RWPE2 (cell line): Measurements from ENCODE around the gene MCRIP2.

Experiments
- ATAC-seq: fragments of 200-7000 bp; cut with Tn5 transposase; 3 replicates; pipeline ENCODE4 v1.9.1; 2021; ENCODE audit warnings: low read depth
- DNase-seq: peaks from one replicate; pipeline ENCODE4 v3.0.0-alpha.2; 2020; ENCODE audit warnings: low spot score
- H3K27ac ChIP-seq: fragments of 450-650 bp; 2 replicates; pipeline ENCODE4 v1.5.1; 2017; ENCODE audit warnings: mild to moderate bottlenecking; ENCODE audit not compliant: poor library complexity, severe bottlenecking
- H3K27me3 ChIP-seq: fragments of 250-450 bp; sonication (Bioruptor Pico); 2 replicates; pipeline ENCODE4 v1.5.1; 2021; ENCODE audit warnings: mild to moderate bottlenecking, moderate library complexity; ENCODE audit not compliant: insufficient read depth, poor library complexity, severe bottlenecking
- H3K36me3 ChIP-seq: fragments of 250-450 bp; sonication (Bioruptor Pico); 2 replicates; pipeline ENCODE4 v1.5.1; 2020; ENCODE audit warnings: low read depth, mild to moderate bottlenecking, moderate library complexity
- H3K4me1 ChIP-seq: fragments of 250-450 bp; sonication (Bioruptor Pico); 2 replicates; pipeline ENCODE4 v1.5.1; 2021; ENCODE audit warnings: mild to moderate bottlenecking, moderate library complexity; ENCODE audit not compliant: insufficient read depth, poor library complexity, severe bottlenecking
- H3K4me3 ChIP-seq: fragments of 250-450 bp; sonication (Bioruptor Pico); 2 replicates; pipeline ENCODE4 v1.5.1; 2021; ENCODE audit warnings: mild to moderate bottlenecking, moderate library complexity; ENCODE audit not compliant: severe bottlenecking
- H3K9me3 ChIP-seq: fragments of 250-450 bp; sonication (Bioruptor Pico); 2 replicates; pipeline ENCODE4 v1.5.1; 2021; ENCODE audit warnings: mild to moderate bottlenecking, moderate library complexity; ENCODE audit not compliant: severe bottlenecking
- TF ChIP-seq, protein P1 (sequence below): fragments of 450-650 bp; IDR thresholded peaks from one replicate; pipeline ENCODE4 v1.5.1; 2017; ENCODE audit warnings: mild to moderate bottlenecking, moderate library complexity; ENCODE audit not compliant: poor library complexity, severe bottlenecking

The MCRIP2 gene

DNA sequence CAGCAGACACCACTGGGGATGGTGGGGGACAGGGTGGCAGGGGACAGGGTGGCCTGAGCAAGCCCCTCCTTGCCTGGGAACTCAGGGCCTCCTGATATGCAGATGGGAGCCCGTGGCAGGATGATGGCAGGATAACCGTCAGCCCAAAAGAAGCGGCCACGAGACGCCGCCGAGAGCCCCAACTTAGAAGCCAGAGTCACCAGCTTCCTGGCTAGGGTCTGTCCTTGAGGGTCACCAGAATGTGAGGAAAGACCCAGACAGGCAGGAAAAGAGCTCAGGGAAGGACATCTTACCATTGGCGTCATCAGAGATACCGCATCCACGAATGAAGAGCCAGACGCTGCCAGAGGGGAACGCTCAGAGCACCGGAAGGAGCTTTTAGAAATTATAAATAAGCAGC, 32.3 kb upstream of the MCRIP2 start:
- no peaks in the 10 kb centered on the region for H3K36me3 ChIP-seq
- peaks cover 5% of the 10 kb centered on the region for H3K4me1 ChIP-seq
- TF ChIP-seq, protein P1, sequence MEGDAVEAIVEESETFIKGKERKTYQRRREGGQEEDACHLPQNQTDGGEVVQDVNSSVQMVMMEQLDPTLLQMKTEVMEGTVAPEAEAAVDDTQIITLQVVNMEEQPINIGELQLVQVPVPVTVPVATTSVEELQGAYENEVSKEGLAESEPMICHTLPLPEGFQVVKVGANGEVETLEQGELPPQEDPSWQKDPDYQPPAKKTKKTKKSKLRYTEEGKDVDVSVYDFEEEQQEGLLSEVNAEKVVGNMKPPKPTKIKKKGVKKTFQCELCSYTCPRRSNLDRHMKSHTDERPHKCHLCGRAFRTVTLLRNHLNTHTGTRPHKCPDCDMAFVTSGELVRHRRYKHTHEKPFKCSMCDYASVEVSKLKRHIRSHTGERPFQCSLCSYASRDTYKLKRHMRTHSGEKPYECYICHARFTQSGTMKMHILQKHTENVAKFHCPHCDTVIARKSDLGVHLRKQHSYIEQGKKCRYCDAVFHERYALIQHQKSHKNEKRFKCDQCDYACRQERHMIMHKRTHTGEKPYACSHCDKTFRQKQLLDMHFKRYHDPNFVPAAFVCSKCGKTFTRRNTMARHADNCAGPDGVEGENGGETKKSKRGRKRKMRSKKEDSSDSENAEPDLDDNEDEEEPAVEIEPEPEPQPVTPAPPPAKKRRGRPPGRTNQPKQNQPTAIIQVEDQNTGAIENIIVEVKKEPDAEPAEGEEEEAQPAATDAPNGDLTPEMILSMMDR = no peak
- H3K27me3 ChIP-seq = no peaks in the 10 kb centered on the region
- no peaks in the 10 kb centered on the region for H3K9me3 ChIP-seq
- H3K27ac ChIP-seq = no peak overlapping the region
- no peak overlapping the region for H3K4me3 ChIP-seq
- ATAC-seq = no peak
- DNase-seq = no peak

DNA sequence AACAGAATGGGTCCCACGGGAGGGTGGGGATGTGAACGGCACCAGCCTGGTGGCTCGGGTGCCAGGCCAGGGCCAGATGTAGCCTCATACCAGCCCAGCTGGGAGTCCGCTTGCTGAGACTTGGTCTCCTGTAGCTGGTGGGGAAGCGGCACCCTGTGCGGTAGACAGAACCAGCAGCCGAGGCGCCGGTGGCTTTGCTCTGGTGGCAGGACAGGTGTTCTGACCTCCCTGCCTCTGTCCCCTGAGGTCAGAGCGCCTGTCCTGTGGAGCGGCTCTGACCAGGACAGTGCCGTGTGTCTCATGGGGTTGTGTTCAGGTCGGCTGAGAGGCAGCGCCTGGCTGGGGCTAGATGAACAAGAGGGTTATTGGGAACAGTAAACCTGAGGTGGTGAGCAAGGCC, 31.6 kb upstream of the MCRIP2 start:
- TF ChIP-seq, protein P1 = no peak
- Histone ChIP-seq H3K27ac (no peak overlapping the region), H3K36me3 (no peaks in the 10 kb centered on the region)

DNA sequence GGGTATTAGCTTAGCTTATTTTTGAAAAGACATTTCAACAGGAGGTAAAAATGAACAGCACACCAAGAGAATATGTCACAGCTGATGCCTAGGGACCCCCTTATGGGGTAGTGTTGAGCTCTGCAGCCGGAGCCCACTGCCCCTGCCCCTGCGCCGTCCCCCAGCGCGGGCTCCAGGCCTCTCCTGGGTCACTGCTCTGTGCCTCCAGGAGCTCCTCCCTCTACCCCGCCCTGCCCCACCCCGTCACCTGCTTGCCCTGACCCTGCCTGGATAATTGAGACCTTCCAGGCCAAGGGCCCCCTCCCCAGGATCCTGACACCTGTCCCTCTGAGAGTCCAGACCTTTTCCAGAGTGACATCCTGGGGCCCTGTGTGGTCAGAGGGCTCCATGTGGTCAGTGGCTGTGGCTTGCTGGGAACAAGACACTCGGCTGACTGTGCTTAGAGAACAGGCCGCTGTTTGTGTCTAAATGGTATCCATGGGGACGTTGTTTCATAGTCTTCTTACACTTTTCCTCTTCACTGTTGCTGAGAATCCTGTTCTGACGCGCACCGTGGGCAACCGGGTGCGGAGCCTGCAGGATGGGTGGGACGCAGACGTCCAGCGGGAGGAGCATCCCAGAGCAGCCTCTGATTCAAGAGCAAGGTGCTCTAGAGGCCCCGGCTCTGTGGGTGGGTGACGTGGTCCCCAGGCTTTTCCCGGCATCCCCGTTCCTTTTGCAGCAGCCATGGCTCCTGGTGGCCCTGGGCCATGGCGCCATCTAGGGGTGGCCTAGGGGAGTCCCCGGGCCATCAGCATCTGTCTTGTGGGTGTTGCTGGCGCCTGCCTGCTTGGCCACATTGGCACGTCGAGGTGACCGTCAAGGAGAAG, 30.9 kb upstream of the MCRIP2 start:
- ATAC-seq (peak; percentile 68), DNase-seq (no peak)
- Histone ChIP-seq H3K9me3 (no peaks in the 10 kb centered on the region), H3K27me3 (no peaks in the 10 kb centered on the region), H3K27ac (no peak overlapping the region), H3K36me3 (no peaks in the 10 kb centered on the region), H3K4me3 (no peak overlapping the region), H3K4me1 (peaks cover 5% of the 10 kb centered on the region)
- TF ChIP-seq, protein P1 = peak; percentile 42

More for the DNA sequence above, 31.6 kb upstream of the MCRIP2 start:
- H3K4me3 ChIP-seq = no peak overlapping the region
- peaks cover 5% of the 10 kb centered on the region for H3K4me1 ChIP-seq
- ATAC-seq (no peak), DNase-seq (no peak)
- no peaks in the 10 kb centered on the region for H3K27me3 ChIP-seq
- H3K9me3 ChIP-seq = no peaks in the 10 kb centered on the region

DNA sequence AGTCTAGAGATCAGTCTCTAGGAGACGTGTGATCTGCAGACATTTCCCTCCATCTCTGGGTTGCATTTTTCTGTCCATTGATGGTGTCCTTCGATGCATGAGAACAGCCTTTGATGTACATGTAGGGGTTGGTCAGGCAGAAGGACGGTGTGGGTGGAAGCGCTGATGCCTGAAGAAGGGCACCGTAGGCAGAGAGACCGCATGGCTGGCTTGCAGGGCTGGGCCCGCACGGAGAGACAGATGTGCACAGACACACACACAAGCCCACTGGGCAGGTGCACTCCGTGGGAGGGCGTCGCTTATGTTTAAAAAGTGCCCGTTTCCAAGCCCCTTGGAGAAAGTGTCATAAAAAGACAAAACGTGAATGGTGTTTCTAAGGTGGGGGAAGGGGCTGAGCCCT, 26.5 kb upstream of the MCRIP2 start:
- ATAC-seq = no peak

More for the DNA sequence above, 26.5 kb upstream of the MCRIP2 start:
- no peaks in the 10 kb centered on the region for H3K9me3 ChIP-seq
- no peak for DNase-seq
- H3K27ac ChIP-seq = no peak overlapping the region
- peaks cover 5% of the 10 kb centered on the region for H3K4me1 ChIP-seq
- H3K36me3 ChIP-seq = no peaks in the 10 kb centered on the region
- H3K4me3 ChIP-seq = no peak overlapping the region
- TF ChIP-seq, protein P1 = no peak
- no peaks in the 10 kb centered on the region for H3K27me3 ChIP-seq
